ENCODE measurements around the gene MMP15.

- no peak for TF ChIP-seq CTCF (IDR thresholded peaks at IDR 0.05; ENCODE audit: low read depth, low read length)
- TF ChIP-seq POLR2A (IDR thresholded peaks at IDR 0.05; ENCODE audit: extremely low read depth, insufficient read length): no peak
Observed at GRCh38 chr16:58087209-58087913, 61.8 kb downstream of the MMP15 start.

All from NB4 (cell line).